ENCODE results near the gene ZCCHC7. TPM values are rescaled to one million over a fixed set of nuclear protein-coding genes. Genes with fewer than 3 reads are reported as not detected.

ZCCHC7 gene
- total RNA-seq, 1 experiment from 2014 or later: 17.1 TPM

GRCh38 chr9:37209431-37210386 lies 89.3 kb downstream of the ZCCHC7 start:
- DNase-seq (ENCODE audit: low read depth): no peak

- no peak for DNase-seq (ENCODE audit: low read depth)
Observed at GRCh38 chr9:37210737-37211523, 90.6 kb downstream of the ZCCHC7 start.

GRCh38 chr9:37212435-37212834 lies 92.1 kb downstream of the ZCCHC7 start:
- DNase-seq (ENCODE audit: low read depth): no peak

- DNase-seq (ENCODE audit: low read depth): no peak
Observed at GRCh38 chr9:37215381-37215780, 95.0 kb downstream of the ZCCHC7 start.

GRCh38 chr9:37215830-37216229 lies 95.5 kb downstream of the ZCCHC7 start:
- DNase-seq (ENCODE audit: low read depth): peak; percentile 18

- DNase-seq (ENCODE audit: low read depth): no peak
Observed at GRCh38 chr9:37217161-37217560, 96.8 kb downstream of the ZCCHC7 start.

GRCh38 chr9:37218800-37219425 lies 98.5 kb downstream of the ZCCHC7 start:
- no peak for DNase-seq (ENCODE audit: low read depth)

- DNase-seq (ENCODE audit: low read depth): no peak
Observed at GRCh38 chr9:37220971-37221370, 100.6 kb downstream of the ZCCHC7 start.

GRCh38 chr9:37221489-37222106 lies 101.2 kb downstream of the ZCCHC7 start:
- no peak for DNase-seq (ENCODE audit: low read depth)

GRCh38 chr9:37229455-37229854 lies 109.1 kb downstream of the ZCCHC7 start:
- DNase-seq (ENCODE audit: low read depth): no peak

GRCh38 chr9:37229882-37230482 lies 109.6 kb downstream of the ZCCHC7 start:
- DNase-seq (ENCODE audit: low read depth): peak; percentile 26

GRCh38 chr9:37236822-37237221 lies 116.4 kb downstream of the ZCCHC7 start:
- DNase-seq (ENCODE audit: low read depth): no peak

- DNase-seq (ENCODE audit: low read depth): no peak
Observed at GRCh38 chr9:37238122-37238521, 117.7 kb downstream of the ZCCHC7 start.

GRCh38 chr9:37239224-37239859 lies 119.0 kb downstream of the ZCCHC7 start:
- peak; percentile 26 for DNase-seq (ENCODE audit: low read depth)

- DNase-seq (ENCODE audit: low read depth): no peak
Observed at GRCh38 chr9:37239921-37240320, 119.5 kb downstream of the ZCCHC7 start.

GRCh38 chr9:37241340-37241739 lies 121.0 kb downstream of the ZCCHC7 start:
- DNase-seq (ENCODE audit: low read depth): no peak

- no peak for DNase-seq (ENCODE audit: low read depth)
Observed at GRCh38 chr9:37242089-37242488, 121.7 kb downstream of the ZCCHC7 start.

GRCh38 chr9:37243588-37244345 lies 123.4 kb downstream of the ZCCHC7 start:
- no peak for DNase-seq (ENCODE audit: low read depth)

GRCh38 chr9:37246826-37247225 lies 126.5 kb downstream of the ZCCHC7 start:
- DNase-seq (ENCODE audit: low read depth): no peak

Data from HT1080 (cell line).